Duodenal mucosa (tissue), 2 donors: ENCODE results near the gene CAT.

Source experiments
- H3K27ac ChIP-seq: one replicate; pipeline ENCODE4 v1.7.0; 2013; ENCODE audit warnings: low read depth, low read length
- H3K27me3 ChIP-seq, 2 donors: one replicate each; pipeline ENCODE4 v1.7.0; 2013; ENCODE audit warnings: low read length in 2 of 2, control low read depth in 1 of 2; ENCODE audit not compliant: insufficient read depth in 2 of 2, control insufficient read depth in 1 of 2
- H3K36me3 ChIP-seq, 2 donors: one replicate each; pipeline ENCODE4 v1.7.0; 2013; ENCODE audit warnings: low read length in 2 of 2, control low read depth in 1 of 2; ENCODE audit not compliant: insufficient read depth in 2 of 2, control insufficient read depth in 1 of 2
- H3K4me1 ChIP-seq, 2 donors: one replicate each; pipeline ENCODE4 v1.7.0; 2013; ENCODE audit warnings: low read length in 2 of 2, control low read depth in 1 of 2; ENCODE audit not compliant: insufficient read depth in 2 of 2, control insufficient read depth in 1 of 2
- H3K4me3 ChIP-seq, 2 donors: one replicate each; pipeline ENCODE4 v1.7.0; 2013; ENCODE audit warnings: low read length in 2 of 2, low read depth in 1 of 2
- H3K9ac ChIP-seq, 2 donors: one replicate each; pipeline ENCODE4 v1.7.0; 2013; ENCODE audit warnings: low read length in 2 of 2, low read depth in 1 of 2
- H3K9me3 ChIP-seq, 2 donors: one replicate each; pipeline ENCODE4 v1.7.0; 2013; ENCODE audit warnings: low read length in 2 of 2, control low read depth in 1 of 2; ENCODE audit not compliant: control insufficient read depth in 1 of 2

CAT gene

DNA sequence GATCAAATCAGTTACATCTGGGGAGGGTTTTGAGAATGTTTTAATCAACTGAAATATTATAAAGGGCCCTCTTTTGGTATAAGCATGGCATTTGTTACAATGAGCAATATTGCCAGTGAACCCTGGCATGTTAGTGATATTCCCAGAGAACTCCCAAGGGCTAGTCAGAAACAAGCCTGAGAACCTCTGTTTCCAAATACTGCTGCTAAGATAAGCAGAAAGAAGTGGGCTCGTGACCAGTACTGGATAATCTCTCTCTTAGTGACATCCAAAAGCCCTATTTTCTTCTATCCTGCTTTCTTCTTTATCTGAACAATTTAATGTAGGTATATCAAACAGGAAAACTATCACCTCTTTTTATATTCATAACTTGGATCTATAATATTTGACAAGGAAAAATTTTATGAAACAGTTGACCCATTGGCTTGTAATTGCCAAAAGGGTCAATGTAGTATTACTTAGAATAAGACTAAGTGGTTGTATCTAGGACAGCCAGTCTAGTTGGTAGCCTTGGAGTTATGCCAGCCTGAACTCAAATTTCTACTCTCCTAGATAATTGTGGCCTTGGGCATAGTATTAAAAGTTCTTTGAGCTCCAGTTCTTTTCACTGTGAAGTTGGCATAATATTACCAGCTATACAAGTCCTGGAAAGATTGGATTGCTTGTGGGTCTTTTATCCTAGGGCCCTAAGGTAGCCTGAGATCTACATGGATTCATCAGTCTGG is 15.7 kb downstream of the CAT start:
- peaks cover 55 to 96% of the 10 kb centered on the region in 2 donors for H3K36me3 ChIP-seq

DNA sequence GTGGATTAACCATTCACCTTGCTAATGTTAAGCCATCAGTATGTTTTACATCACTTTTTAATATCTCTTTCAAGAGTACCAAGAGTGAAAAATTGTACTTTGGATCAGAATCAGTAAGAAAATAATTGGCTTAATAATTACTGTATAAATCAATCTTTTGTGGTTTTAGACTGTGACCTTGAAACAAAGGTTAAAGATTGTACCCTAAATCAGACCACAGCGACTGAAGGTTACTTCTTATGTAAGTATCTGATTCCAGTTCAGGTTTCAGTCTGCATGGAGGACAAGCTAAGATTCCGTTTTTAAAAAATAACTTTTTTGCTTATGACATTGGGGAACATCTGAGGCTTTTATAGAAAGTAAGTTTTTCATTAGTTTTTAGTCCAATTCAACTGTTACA is 18.9 kb downstream of the CAT start:
- no peak overlapping the region for H3K27ac ChIP-seq
- H3K27me3 ChIP-seq: no peaks in the 10 kb centered on the region
- H3K4me3 ChIP-seq: no peak overlapping the region
- no peaks in the 10 kb centered on the region for H3K4me1 ChIP-seq
- H3K9ac ChIP-seq: no peak overlapping the region
- no peaks in the 10 kb centered on the region for H3K9me3 ChIP-seq
- peaks cover 48 to 90% of the 10 kb centered on the region in 2 donors for H3K36me3 ChIP-seq

More for the DNA sequence above, 15.7 kb downstream of the CAT start:
- no peak overlapping the region for H3K4me3 ChIP-seq
- H3K27ac ChIP-seq: no peak overlapping the region
- no peaks in the 10 kb centered on the region for H3K27me3 ChIP-seq
- H3K9ac ChIP-seq: no peak overlapping the region
- H3K9me3 ChIP-seq: no peaks in the 10 kb centered on the region
- no peaks in the 10 kb centered on the region for H3K4me1 ChIP-seq

DNA sequence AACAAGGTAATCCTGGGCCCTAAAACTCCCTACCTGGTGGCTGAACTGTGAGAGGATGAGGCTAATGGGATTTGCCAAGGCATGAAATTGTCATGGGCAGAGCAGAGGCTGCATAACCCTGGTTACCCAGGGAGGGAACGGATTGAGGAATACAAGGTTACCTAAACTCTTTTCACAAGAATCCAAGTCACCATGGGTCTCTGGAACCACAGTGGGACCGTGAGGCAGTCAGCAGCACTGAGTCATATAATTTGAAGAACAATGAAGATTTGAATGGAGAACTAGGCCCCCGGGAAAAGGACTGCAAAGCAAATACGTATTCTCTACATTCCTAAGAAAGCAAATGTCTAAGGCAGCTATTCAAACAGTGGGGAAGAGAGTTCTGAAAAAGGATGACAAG is 19.8 kb downstream of the CAT start:
- no peaks in the 10 kb centered on the region for H3K27me3 ChIP-seq
- no peak overlapping the region for H3K4me3 ChIP-seq
- H3K4me1 ChIP-seq: no peaks in the 10 kb centered on the region
- H3K36me3 ChIP-seq: peaks cover 46 to 90% of the 10 kb centered on the region in 2 donors
- no peak overlapping the region for H3K27ac ChIP-seq
- H3K9ac ChIP-seq: no peak overlapping the region
- no peaks in the 10 kb centered on the region for H3K9me3 ChIP-seq

GRCh38 chr11:34459507-34460162 is 20.9 kb downstream of the CAT start:
- no peak overlapping the region for H3K27ac ChIP-seq
- no peak overlapping the region for H3K9ac ChIP-seq
- H3K27me3 ChIP-seq: no peaks in the 10 kb centered on the region
- no peak overlapping the region for H3K4me3 ChIP-seq
- H3K9me3 ChIP-seq: no peaks in the 10 kb centered on the region
- H3K4me1 ChIP-seq: no peaks in the 10 kb centered on the region
- H3K36me3 ChIP-seq: peaks cover 45 to 90% of the 10 kb centered on the region in 2 donors

DNA sequence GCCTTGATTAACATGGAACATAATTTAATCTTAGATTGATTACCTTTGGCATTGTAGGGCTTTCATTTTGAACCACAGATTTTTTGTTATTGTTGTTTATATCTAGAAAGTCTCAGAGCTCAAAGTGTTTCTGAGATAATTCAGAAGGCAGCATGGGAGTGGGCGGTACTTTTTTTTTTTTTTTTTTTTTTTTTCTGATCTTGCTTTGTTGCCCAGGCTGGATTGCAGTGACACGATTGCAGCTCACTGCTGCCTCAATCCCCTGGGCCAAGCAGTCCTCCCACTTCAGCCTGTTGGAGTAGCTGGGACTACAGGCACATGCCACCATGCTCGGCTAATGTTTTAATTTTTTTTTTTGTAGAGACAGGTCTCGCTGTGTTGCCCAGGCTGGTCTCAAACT is 21.5 kb downstream of the CAT start:
- Histone ChIP-seq H3K9ac (no peak overlapping the region), H3K9me3 (no peaks in the 10 kb centered on the region), H3K4me1 (no peaks in the 10 kb centered on the region), H3K36me3 (peaks cover 47 to 90% of the 10 kb centered on the region in 2 donors), H3K4me3 (no peak overlapping the region), H3K27ac (no peak overlapping the region), H3K27me3 (no peaks in the 10 kb centered on the region)

GRCh38 chr11:34461215-34461614 is 22.5 kb downstream of the CAT start:
- Histone ChIP-seq H3K4me3 (no peak overlapping the region), H3K36me3 (peaks cover 56 to 90% of the 10 kb centered on the region in 2 donors), H3K27me3 (no peaks in the 10 kb centered on the region), H3K27ac (no peak overlapping the region), H3K9ac (no peak overlapping the region), H3K4me1 (no peaks in the 10 kb centered on the region), H3K9me3 (no peaks in the 10 kb centered on the region)

GRCh38 chr11:34464591-34465051 is 25.9 kb downstream of the CAT start:
- Histone ChIP-seq H3K9ac (no peak overlapping the region), H3K4me3 (no peak overlapping the region), H3K27me3 (no peaks in the 10 kb centered on the region), H3K4me1 (no peaks in the 10 kb centered on the region), H3K27ac (no peak overlapping the region), H3K36me3 (peaks cover 47 to 84% of the 10 kb centered on the region in 2 donors), H3K9me3 (peaks cover 0 to 2% of the 10 kb centered on the region in 2 donors)

DNA sequence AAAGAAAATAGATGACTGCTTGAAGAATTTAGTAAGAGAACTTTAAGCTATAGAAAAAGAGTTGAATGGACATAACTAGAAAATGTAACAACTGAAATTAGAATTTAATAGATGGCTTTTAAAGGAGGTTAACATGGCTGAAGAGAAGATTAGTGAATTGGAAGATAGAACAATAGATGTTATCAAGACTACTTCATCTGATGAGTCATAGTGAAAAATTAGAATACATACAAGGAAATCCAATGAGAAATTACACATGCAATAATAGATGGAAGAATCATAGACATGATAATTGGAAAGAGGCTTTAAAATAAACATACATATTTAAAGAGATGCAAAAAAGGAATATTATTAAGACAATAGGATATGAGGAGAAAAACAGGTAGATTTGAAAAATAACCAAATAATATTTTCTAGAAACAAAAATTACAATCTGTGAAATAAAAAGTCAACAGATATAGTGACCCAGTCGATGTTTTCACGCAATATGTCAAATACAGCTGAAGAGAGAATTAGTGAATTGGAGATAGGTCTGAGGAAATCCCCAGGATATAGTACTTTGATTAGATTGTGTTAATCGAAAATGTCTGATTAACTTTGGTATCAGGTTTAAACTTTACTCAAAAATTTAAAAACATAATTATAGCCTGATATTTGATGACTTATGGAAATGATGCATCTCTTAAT is 28.2 kb downstream of the CAT start:
- H3K4me1 ChIP-seq: no peaks in the 10 kb centered on the region
- H3K27me3 ChIP-seq: no peaks in the 10 kb centered on the region
- no peak overlapping the region for H3K4me3 ChIP-seq
- H3K27ac ChIP-seq: no peak overlapping the region
- H3K9ac ChIP-seq: no peak overlapping the region
- peaks cover 56 to 87% of the 10 kb centered on the region in 2 donors for H3K36me3 ChIP-seq
- peaks cover 0 to 2% of the 10 kb centered on the region in 2 donors for H3K9me3 ChIP-seq

GRCh38 chr11:34468209-34468841 is 29.6 kb downstream of the CAT start:
- Histone ChIP-seq H3K36me3 (peaks cover 56 to 85% of the 10 kb centered on the region in 2 donors), H3K9ac (no peak overlapping the region), H3K27ac (no peak overlapping the region), H3K4me1 (no peaks in the 10 kb centered on the region), H3K4me3 (no peak overlapping the region), H3K9me3 (peaks cover 0 to 2% of the 10 kb centered on the region in 2 donors), H3K27me3 (no peaks in the 10 kb centered on the region)
